ENCODE data around the gene MED12L. TPM values are rescaled to one million over a fixed set of nuclear protein-coding genes. Genes with fewer than 3 reads are reported as not detected.

The MED12L gene
- total RNA-seq, 1 donor = 2.2 TPM

DNA sequence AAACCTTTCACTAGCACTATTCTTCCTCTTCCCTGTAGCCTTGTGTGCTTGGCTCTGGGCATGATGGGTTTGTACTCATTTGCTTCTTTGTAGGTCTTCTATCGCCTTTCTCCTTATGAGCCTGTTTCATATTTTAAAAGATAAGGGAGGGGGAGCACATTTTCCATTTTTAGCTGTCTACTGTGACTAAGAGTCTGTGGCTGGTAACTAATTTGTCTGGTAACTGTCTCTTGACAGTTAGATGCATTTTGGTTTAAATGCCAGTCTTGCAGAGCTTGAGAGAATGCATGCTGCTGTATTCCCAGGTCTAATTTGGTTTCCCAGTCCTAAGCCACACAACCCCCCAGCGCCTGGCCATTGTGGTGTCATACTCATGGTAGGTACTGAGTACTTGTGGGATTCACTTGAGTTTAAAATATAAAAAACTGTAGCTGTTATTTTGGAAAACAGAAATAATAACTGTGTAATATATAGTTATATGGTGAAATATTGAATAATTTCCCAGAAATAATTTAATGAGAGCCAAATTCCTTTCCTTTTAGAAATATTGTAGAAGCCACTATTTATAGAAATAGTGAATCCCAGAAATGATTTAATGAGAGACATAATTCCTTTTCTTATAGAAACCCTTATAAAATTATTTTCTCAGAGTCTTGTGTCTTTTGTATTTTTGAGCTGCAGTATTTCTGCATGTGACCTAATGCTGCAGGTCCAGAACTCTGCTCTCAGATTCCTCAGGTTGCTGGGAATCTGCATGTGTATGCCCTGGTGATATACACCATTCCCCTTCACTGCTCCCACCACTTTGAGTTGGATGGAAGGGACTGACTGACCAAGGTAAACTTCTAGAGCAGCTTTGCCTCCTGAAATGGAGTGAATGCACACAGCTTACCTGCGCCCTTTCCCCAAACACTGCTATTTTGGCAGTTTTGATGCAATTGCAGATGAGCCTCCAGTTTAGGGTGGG lies 131.5 kb downstream of the MED12L start:
- H3K27me3 ChIP-seq (ENCODE audit: insufficient read depth, low read length) = no peaks in the 10 kb centered on the region
- no peaks in the 10 kb centered on the region for H3K36me3 ChIP-seq (ENCODE audit: insufficient read depth, low read length)
- H3K79me2 ChIP-seq (ENCODE audit: insufficient read depth, low read length) = no peaks in the 10 kb centered on the region
- TF ChIP-seq CTCF (IDR thresholded peaks at IDR 0.05; ENCODE audit: extremely low read depth, low read depth, low read length) = no peak
- no peaks in the 10 kb centered on the region for H4K20me1 ChIP-seq (ENCODE audit: insufficient read depth, low read length)
- no peak overlapping the region for H3K4me3 ChIP-seq (ENCODE audit: insufficient read depth, low read length)
- H3K4me1 ChIP-seq (ENCODE audit: insufficient read depth, low read length) = peaks cover 22% of the 10 kb centered on the region
- H3K9me3 ChIP-seq (ENCODE audit: low read depth, low read length) = no peaks in the 10 kb centered on the region
- H3K27ac ChIP-seq (ENCODE audit: low read depth, low read length) = peak overlapping the region; percentile 2
- no peak overlapping the region for H3K4me2 ChIP-seq (ENCODE audit: insufficient read depth, low read length)
- no peak overlapping the region for H2AFZ ChIP-seq (ENCODE audit: low read length)
- peak; percentile 22 for DNase-seq (ENCODE audit: insufficient read length, low spot score, missing footprints)

DNA sequence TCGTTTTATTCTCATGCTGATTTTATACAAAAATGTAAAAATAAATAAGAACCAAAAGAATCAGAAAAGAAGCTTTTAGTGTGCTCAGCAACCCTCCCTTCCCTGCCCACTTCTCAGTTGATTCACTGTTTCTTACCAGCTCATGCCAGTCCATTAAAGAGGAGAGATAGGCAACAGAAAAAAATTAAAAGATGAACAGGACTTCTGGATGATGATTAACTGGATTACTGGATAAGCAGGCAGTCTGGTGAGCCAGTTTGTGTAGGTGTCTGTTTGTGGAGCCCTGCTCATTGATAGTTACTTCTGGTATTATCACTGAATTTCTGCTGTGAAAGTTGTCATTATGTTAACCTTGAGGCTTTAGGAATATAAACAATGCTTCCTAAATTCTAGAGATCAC lies 132.7 kb downstream of the MED12L start:
- Histone ChIP-seq H3K79me2 (ENCODE audit: insufficient read depth, low read length) (no peaks in the 10 kb centered on the region), H3K4me1 (ENCODE audit: insufficient read depth, low read length) (peaks cover 22% of the 10 kb centered on the region), H3K27ac (ENCODE audit: low read depth, low read length) (peak overlapping the region; percentile 11), H2AFZ (ENCODE audit: low read length) (no peak overlapping the region), H3K9me3 (ENCODE audit: low read depth, low read length) (no peaks in the 10 kb centered on the region), H3K27me3 (ENCODE audit: insufficient read depth, low read length) (no peaks in the 10 kb centered on the region), H3K4me3 (ENCODE audit: insufficient read depth, low read length) (no peak overlapping the region), H3K36me3 (ENCODE audit: insufficient read depth, low read length) (no peaks in the 10 kb centered on the region), H4K20me1 (ENCODE audit: insufficient read depth, low read length) (no peaks in the 10 kb centered on the region), H3K4me2 (ENCODE audit: insufficient read depth, low read length) (no peak overlapping the region)
- no peak for DNase-seq (ENCODE audit: insufficient read length, low spot score, missing footprints)
- TF ChIP-seq CTCF (IDR thresholded peaks at IDR 0.05; ENCODE audit: extremely low read depth, low read depth, low read length) = no peak

- Histone ChIP-seq H3K27me3 (ENCODE audit: insufficient read depth, low read length) (no peaks in the 10 kb centered on the region), H3K4me2 (ENCODE audit: insufficient read depth, low read length) (no peak overlapping the region), H4K20me1 (ENCODE audit: insufficient read depth, low read length) (no peaks in the 10 kb centered on the region), H3K27ac (ENCODE audit: low read depth, low read length) (no peak overlapping the region), H3K79me2 (ENCODE audit: insufficient read depth, low read length) (no peaks in the 10 kb centered on the region), H2AFZ (ENCODE audit: low read length) (no peak overlapping the region), H3K9me3 (ENCODE audit: low read depth, low read length) (no peaks in the 10 kb centered on the region), H3K4me3 (ENCODE audit: insufficient read depth, low read length) (no peak overlapping the region), H3K4me1 (ENCODE audit: insufficient read depth, low read length) (peaks cover 22% of the 10 kb centered on the region), H3K36me3 (ENCODE audit: insufficient read depth, low read length) (no peaks in the 10 kb centered on the region)
- peak; percentile 52 for DNase-seq (ENCODE audit: insufficient read length, low spot score, missing footprints)
- no peak for TF ChIP-seq CTCF (IDR thresholded peaks at IDR 0.05; ENCODE audit: extremely low read depth, low read depth, low read length)
Observed at GRCh38 chr3:151219056-151219455, 133.6 kb downstream of the MED12L start.

DNA sequence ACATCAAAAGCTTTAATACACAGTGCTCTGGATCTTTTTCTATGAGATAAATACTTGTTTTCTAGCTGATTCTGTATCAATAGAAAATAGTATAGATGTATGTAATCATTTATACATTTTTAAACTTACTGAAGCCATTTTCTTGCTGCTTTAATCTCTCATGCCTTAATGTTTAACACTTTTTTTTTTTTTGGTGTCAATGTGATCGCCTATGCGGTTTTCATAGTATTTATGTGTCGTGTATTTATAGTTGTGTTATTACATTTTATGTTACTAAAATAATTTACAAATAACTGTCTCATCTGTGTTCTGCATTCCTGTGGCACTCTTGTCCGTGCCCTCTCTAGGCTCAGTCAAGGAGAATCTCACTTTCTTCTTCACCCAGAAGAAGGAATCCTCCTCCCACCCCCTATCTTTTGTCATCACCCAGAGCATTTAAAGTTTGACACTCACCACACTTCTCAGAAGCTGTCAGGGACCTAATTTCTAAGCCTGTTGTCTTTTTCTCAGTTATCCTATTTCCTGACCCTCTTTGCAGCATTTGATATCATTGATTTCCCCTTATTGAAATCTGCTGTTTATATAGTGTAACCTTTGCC lies 138.9 kb downstream of the MED12L start:
- no peak overlapping the region for H3K4me2 ChIP-seq (ENCODE audit: insufficient read depth, low read length)
- H3K27me3 ChIP-seq (ENCODE audit: insufficient read depth, low read length) = no peaks in the 10 kb centered on the region
- no peak overlapping the region for H3K27ac ChIP-seq (ENCODE audit: low read depth, low read length)
- H4K20me1 ChIP-seq (ENCODE audit: insufficient read depth, low read length) = no peaks in the 10 kb centered on the region
- H3K4me1 ChIP-seq (ENCODE audit: insufficient read depth, low read length) = peaks cover 32% of the 10 kb centered on the region
- no peaks in the 10 kb centered on the region for H3K36me3 ChIP-seq (ENCODE audit: insufficient read depth, low read length)
- no peak overlapping the region for H3K4me3 ChIP-seq (ENCODE audit: insufficient read depth, low read length)
- H2AFZ ChIP-seq (ENCODE audit: low read length) = no peak overlapping the region
- no peak for DNase-seq (ENCODE audit: insufficient read length, low spot score, missing footprints)
- TF ChIP-seq CTCF (IDR thresholded peaks at IDR 0.05; ENCODE audit: extremely low read depth, low read depth, low read length) = no peak
- H3K9me3 ChIP-seq (ENCODE audit: low read depth, low read length) = no peaks in the 10 kb centered on the region
- H3K79me2 ChIP-seq (ENCODE audit: insufficient read depth, low read length) = no peaks in the 10 kb centered on the region
